GM12864 (cell line): Measurements from ENCODE around the gene LBH.

ENCODE experiments used
- DNase-seq: peaks from one replicate; pipeline ENCODE4 v3.0.0-alpha.2; 2011; ENCODE audit warnings: low read depth
- H3K4me3 ChIP-seq: 2 replicates; pipeline ENCODE4 v1.5.1; 2011; ENCODE audit warnings: mild to moderate bottlenecking, low read depth, low read length, control low read depth
- CTCF ChIP-seq: IDR thresholded peaks from 2 replicates; pipeline ENCODE4 v1.5.1; 2011; ENCODE audit warnings: low read depth, mild to moderate bottlenecking, moderate library complexity, low read length, control low read depth, inconsistent platforms; ENCODE audit errors: missing control alignments

Gene LBH

GRCh38 chr2:30192314-30192713 is 39.0 kb upstream of the LBH start:
- DNase-seq, result no peak
- H3K4me3 ChIP-seq, result no peak overlapping the region
- no peak for TF ChIP-seq CTCF

GRCh38 chr2:30193104-30193681 is 38.1 kb upstream of the LBH start:
- no peak for DNase-seq
- no peak for TF ChIP-seq CTCF
- H3K4me3 ChIP-seq, result no peak overlapping the region

- DNase-seq, result no peak
- H3K4me3 ChIP-seq, result no peak overlapping the region
- TF ChIP-seq CTCF, result no peak
Observed at GRCh38 chr2:30194421-30194820, 36.9 kb upstream of the LBH start.

GRCh38 chr2:30195016-30195415 is 36.3 kb upstream of the LBH start:
- no peak for TF ChIP-seq CTCF
- no peak for DNase-seq

GRCh38 chr2:30197570-30198192 is 33.7 kb upstream of the LBH start:
- no peak for DNase-seq
- H3K4me3 ChIP-seq, result no peak overlapping the region
- TF ChIP-seq CTCF, result no peak

More at GRCh38 chr2:30195016-30195415, 36.3 kb upstream of the LBH start:
- H3K4me3 ChIP-seq, result no peak overlapping the region

GRCh38 chr2:30201990-30202389 is 29.3 kb upstream of the LBH start:
- no peak for DNase-seq
- no peak overlapping the region for H3K4me3 ChIP-seq
- no peak for TF ChIP-seq CTCF

GRCh38 chr2:30203156-30203555 is 28.2 kb upstream of the LBH start:
- H3K4me3 ChIP-seq, result no peak overlapping the region
- no peak for DNase-seq
- TF ChIP-seq CTCF, result no peak
